A549 (cell line): ENCODE measurements around the gene ARFGEF3. TPM values are rescaled to one million over a fixed set of nuclear protein-coding genes. Genes with fewer than 3 reads are reported as not detected.

ENCODE experiments used
- ATAC-seq, 2 experiments: fragments of 200-7000 bp in 1 of 2; fragments of >200 bp in 1 of 2; cut with Nextera tagmentation in 1 of 2; cut with Tn5 transposase in 1 of 2; 3 replicates each; pipeline versions ENCODE4 v1.8.0 to v1.9.1; 2018 to 2020; ENCODE audit warnings: mild to moderate bottlenecking in 1 of 2, moderate library complexity in 1 of 2
- CTCF ChIA-PET: fragments of 300-600 bp; sonication (Branson Sonifier 250); formaldehyde crosslinking; extraction: SDS; loops from one replicate; lab custom pipeline; 2021; ENCODE audit warnings: antibody characterized with exemption, inconsistent platforms; lab: Yijun Ruan, JAX
- POLR2A ChIA-PET: fragments of 350-600 bp; formaldehyde crosslinking; extraction: SDS; loops from one replicate; lab custom pipeline; 2021; ENCODE audit warnings: antibody characterized with exemption, inconsistent platforms; lab: Yijun Ruan, JAX
- DNase-seq, 2 experiments: peaks; one replicate each; pipeline versions ENCODE4 v3.0.0 to v3.0.0-alpha.2; 2011 to 2016; ENCODE audit warnings: low read depth in 1 of 2, low spot score in 1 of 2
- FAIRE-seq: peaks from 2 replicates; lab custom pipeline; 2011; peaks lifted over from hg19 to GRCh38; lab: Jason Lieb, UNC
- H3K27ac ChIP-seq, 2 experiments: fragments of >200 bp; sonication (Bioruptor Twin); formaldehyde crosslinking; 3 replicates each; pipeline ENCODE4 v1.5.1; 2016 to 2017
- H3K4me1 ChIP-seq: fragments of >200 bp; sonication (Bioruptor Twin); formaldehyde crosslinking; 3 replicates; pipeline ENCODE4 v1.6.1; 2016
- H3K4me2 ChIP-seq: fragments of >200 bp; sonication (Bioruptor Twin); formaldehyde crosslinking; 3 replicates; pipeline ENCODE4 v1.6.1; 2016
- H3K4me3 ChIP-seq: fragments of >200 bp; sonication (Bioruptor Twin); formaldehyde crosslinking; 3 replicates; pipeline ENCODE4 v1.5.1; 2016
- H3K9me3 ChIP-seq: fragments of >200 bp; sonication (Bioruptor Twin); formaldehyde crosslinking; 3 replicates; pipeline ENCODE4 v1.6.1; 2016
- ATOH8 ChIP-seq: fragments of 250-450 bp; sonication (Bioruptor Pico); IDR thresholded peaks from 2 replicates; pipeline ENCODE4 v1.5.0; 2020; ENCODE audit warnings: low read depth, mild to moderate bottlenecking, moderate library complexity
- BHLHE40 ChIP-seq: IDR thresholded peaks from 2 replicates; pipeline ENCODE4 v1.6.1; 2012; ENCODE audit warnings: low read depth, low read length, inconsistent platforms
- CBX8 ChIP-seq: fragments of 200-600 bp; sonication (generic); IDR thresholded peaks from 2 replicates; pipeline ENCODE4 v1.6.1; 2016
- CEBPB ChIP-seq, 2 experiments: fragments of >200 bp in 1 of 2; sonication (Bioruptor Twin) in 1 of 2; formaldehyde crosslinking in 1 of 2; IDR thresholded peaks; 2 replicates each; pipeline ENCODE4 v1.6.1; 2012 to 2016
- CHD2 ChIP-seq: fragments of 150-350 bp; IDR thresholded peaks from 2 replicates; pipeline ENCODE4 v1.6.1; 2014; ENCODE audit warnings: low read length; ENCODE audit not compliant: partially characterized antibody
- CTCF ChIP-seq: fragments of >200 bp; sonication (Bioruptor Twin); formaldehyde crosslinking; IDR thresholded peaks from 3 replicates; pipeline ENCODE4 v1.5.1; 2016
- E2F6 ChIP-seq: IDR thresholded peaks from 2 replicates; pipeline ENCODE4 v1.6.1; 2012; ENCODE audit warnings: low read depth, borderline replicate concordance
- EP300 ChIP-seq, 2 experiments: fragments of >200 bp; sonication (Bioruptor Twin); formaldehyde crosslinking; IDR thresholded peaks; 2 replicates in 1 of 2; 3 replicates in 1 of 2; pipeline ENCODE4 v1.6.1; 2016 to 2017
- FOSL2 ChIP-seq, 2 experiments: fragments of 450-650 bp in 1 of 2; fragments of >200 bp in 1 of 2; sonication (Bioruptor Twin) in 1 of 2; formaldehyde crosslinking; IDR thresholded peaks; 2 replicates each; pipeline versions ENCODE4 v1.5.0 to v1.6.1; 2016 to 2020; ENCODE audit warnings: mild to moderate bottlenecking in 1 of 2, moderate library complexity in 1 of 2
- FOXS1 ChIP-seq: fragments of 250-450 bp; sonication (Bioruptor Pico); IDR thresholded peaks from 2 replicates; pipeline ENCODE4 v1.5.0; 2020; ENCODE audit warnings: mild to moderate bottlenecking, moderate library complexity
- GATA3 ChIP-seq: IDR thresholded peaks from 2 replicates; pipeline ENCODE4 v1.6.1; 2012; ENCODE audit warnings: borderline replicate concordance
- HMGXB4 ChIP-seq: fragments of 250-450 bp; sonication (Bioruptor Pico); IDR thresholded peaks from 2 replicates; pipeline ENCODE4 v1.5.0; 2021; ENCODE audit warnings: mild to moderate bottlenecking, moderate library complexity, borderline replicate concordance
- HOXA7 ChIP-seq: fragments of 250-450 bp; sonication (Bioruptor Pico); IDR thresholded peaks from 2 replicates; pipeline ENCODE4 v1.5.0; 2020; ENCODE audit warnings: mild to moderate bottlenecking, moderate library complexity
- HOXB13 ChIP-seq: fragments of 250-450 bp; sonication (Bioruptor Pico); IDR thresholded peaks from 2 replicates; pipeline ENCODE4 v1.5.0; 2020; ENCODE audit warnings: low read depth, mild to moderate bottlenecking, moderate library complexity
- HOXB5 ChIP-seq: fragments of 250-450 bp; sonication (Bioruptor Pico); IDR thresholded peaks from 2 replicates; pipeline ENCODE4 v1.5.0; 2020; ENCODE audit warnings: mild to moderate bottlenecking, moderate library complexity
- JUNB ChIP-seq: fragments of >200 bp; sonication (Bioruptor Twin); formaldehyde crosslinking; IDR thresholded peaks from 2 replicates; pipeline ENCODE4 v1.6.1; 2016
- KDM1A ChIP-seq: fragments of 200-600 bp; sonication (generic); IDR thresholded peaks from 2 replicates; pipeline ENCODE4 v1.6.1; 2016; ENCODE audit warnings: low read depth, mild to moderate bottlenecking
- MAFK ChIP-seq: fragments of 450-650 bp; IDR thresholded peaks from 2 replicates; pipeline ENCODE4 v1.6.1; 2014; ENCODE audit not compliant: partially characterized antibody
- MAZ ChIP-seq: fragments of 150-350 bp; IDR thresholded peaks from 2 replicates; pipeline ENCODE4 v1.6.1; 2014; ENCODE audit warnings: antibody characterized with exemption, low read depth, low read length, borderline replicate concordance
- MYC ChIP-seq: IDR thresholded peaks from 2 replicates; pipeline ENCODE4 v1.6.1; 2012; ENCODE audit warnings: mild to moderate bottlenecking, inconsistent platforms, low read length, improper control_type of control experiment, borderline replicate concordance
- NFE2L2 ChIP-seq: fragments of 150-350 bp; conservative IDR thresholded peaks from 2 replicates; pipeline ENCODE4 v1.6.1; 2014; ENCODE audit warnings: low read length
- NR3C1 ChIP-seq: fragments of >200 bp; sonication (Bioruptor Twin); formaldehyde crosslinking; IDR thresholded peaks from 3 replicates; pipeline ENCODE4 v1.6.1; 2017
- PBX3 ChIP-seq: IDR thresholded peaks from 2 replicates; pipeline ENCODE4 v1.6.1; 2012
- RAD21 ChIP-seq, 2 experiments: fragments of >200 bp in 1 of 2; sonication (Bioruptor Twin) in 1 of 2; formaldehyde crosslinking in 1 of 2; IDR thresholded peaks in 1 of 2; conservative IDR thresholded peaks in 1 of 2; 2 replicates in 1 of 2; 3 replicates in 1 of 2; pipeline ENCODE4 v1.6.1; 2012 to 2018; ENCODE audit warnings: inconsistent platforms in 1 of 2
- SMC3 ChIP-seq: fragments of >200 bp; sonication (Bioruptor Twin); formaldehyde crosslinking; IDR thresholded peaks from 3 replicates; pipeline ENCODE4 v1.6.1; 2018; ENCODE audit warnings: inconsistent platforms
- TFCP2L1 ChIP-seq: fragments of 250-450 bp; sonication (Bioruptor Pico); IDR thresholded peaks from 2 replicates; pipeline ENCODE4 v1.5.0; 2021; ENCODE audit warnings: mild to moderate bottlenecking
- TP53 ChIP-seq: fragments of 250-450 bp; sonication (Bioruptor Pico); IDR thresholded peaks from 2 replicates; pipeline ENCODE4 v1.5.0; 2021; ENCODE audit warnings: mild to moderate bottlenecking, moderate library complexity
- ZC3H11A ChIP-seq: fragments of 450-650 bp; IDR thresholded peaks from 2 replicates; pipeline ENCODE4 v1.6.1; 2014; ENCODE audit warnings: antibody characterized with exemption, mild to moderate bottlenecking
- ZSCAN20 ChIP-seq: fragments of 250-450 bp; sonication (Bioruptor Pico); IDR thresholded peaks from 2 replicates; pipeline ENCODE4 v1.8.0; 2022; ENCODE audit warnings: mild to moderate bottlenecking, moderate library complexity
- WGBS: methylation state at CpG from one replicate; pipeline ENCODE4 v1.1.6; 2017; ENCODE audit errors: missing lambda C conversion rate; 5-methylcytosine and 5-hydroxymethylcytosine counted together
- polyA plus RNA-seq, 4 experiments: library from polyadenylated mRNA; depleted of rRNA in 3 of 4; stranded (reverse); fragments of >200 nt; fragmentation: RNase III in 1 of 4; extraction: RNeasy Plus Mini Kit Qiagen cat#74134 plus additional on column Dnase treatment in 1 of 4; gene quantifications; 2 replicates in 3 of 4; 3 replicates in 1 of 4; pipeline ENCODE4 v1.2.3, GENCODE V29; 2011 to 2017

ARFGEF3 gene
- polyA plus RNA-seq, 2 of the 4 experiments (the other 2 are of a cell fraction): 0.15 to 0.83 TPM

- ATAC-seq: no peak
- peak; percentile 54 for TF ChIP-seq MAFK
- TF ChIP-seq MYC: no peak
- no peak for TF ChIP-seq KDM1A
- no peak for TF ChIP-seq CBX8
- TF ChIP-seq BHLHE40: no peak
- no peak for TF ChIP-seq NFE2L2
- TF ChIP-seq, all 56 proteins: peak for 1
- CTCF ChIA-PET: no interaction called here
Measured at GRCh38 chr6:138300469-138300868, 138.7 kb downstream of the ARFGEF3 start.

GRCh38 chr6:138302554-138302953 lies 140.8 kb downstream of the ARFGEF3 start:
- DNase-seq (no peak), FAIRE-seq (no peak), ATAC-seq (no peak)
- Histone ChIP-seq H3K27ac (no peak overlapping the region), H3K9me3 (no peaks in the 10 kb centered on the region), H3K4me3 (no peak overlapping the region), H3K4me2 (no peak overlapping the region), H3K4me1 (no peaks in the 10 kb centered on the region)
- ChIA-PET POLR2A (no interaction called here), CTCF (interaction anchor here (0.7 kb wide), 1 partner anchor 281 kb away, joined by 3 read pairs; no protein-coding TSS in a partner anchor)
- TF ChIP-seq JUNB: no peak
- TF ChIP-seq E2F6: no peak
- no peak for TF ChIP-seq ZC3H11A
- TF ChIP-seq HOXA7 (CRISPR knock-in tag): no peak
- TF ChIP-seq FOSL2 (IDR thresholded peaks at IDR 0.05): no peak
- no peak for TF ChIP-seq FOSL2 (CRISPR knock-in tag; IDR thresholded peaks at IDR 0.05)
- no peak for TF ChIP-seq MYC
- no peak for TF ChIP-seq CEBPB (IDR thresholded peaks at IDR 0.05)
- no peak for TF ChIP-seq TFCP2L1 (CRISPR knock-in tag)
- TF ChIP-seq ZSCAN20: no peak
- no peak for TF ChIP-seq TP53
- no peak for TF ChIP-seq FOXS1 (CRISPR knock-in tag)
- TF ChIP-seq HOXB13 (CRISPR knock-in tag): no peak
- TF ChIP-seq MAZ: no peak
- TF ChIP-seq RAD21 (conservative IDR thresholded peaks at IDR 0.05 in 1 of 2, IDR thresholded peaks at IDR 0.05 in 1 of 2): no peak
- no peak for TF ChIP-seq PBX3
- no peak for TF ChIP-seq NR3C1
- WGBS: 49% methylated on average over 2 of the region's 2 CpGs

More at GRCh38 chr6:138300469-138300868, 138.7 kb downstream of the ARFGEF3 start:
- Histone ChIP-seq H3K9me3 (no peaks in the 10 kb centered on the region), H3K27ac (no peak overlapping the region), H3K4me1 (no peaks in the 10 kb centered on the region), H3K4me3 (no peak overlapping the region), H3K4me2 (no peak overlapping the region)
- WGBS: 81% methylated on average over 4 of the region's 4 CpGs
- POLR2A ChIA-PET: no interaction called here
- FAIRE-seq: no peak
- no peak for DNase-seq

- Histone ChIP-seq H3K27ac (no peak overlapping the region), H3K4me1 (no peaks in the 10 kb centered on the region), H3K4me2 (no peak overlapping the region), H3K4me3 (no peak overlapping the region), H3K9me3 (no peaks in the 10 kb centered on the region)
- ATAC-seq (no peak), FAIRE-seq (no peak), DNase-seq (no peak)
- CTCF ChIA-PET: no interaction called here
- WGBS: 38% methylated on average over 1 of the region's 1 CpG
- POLR2A ChIA-PET: no interaction called here
- TF ChIP-seq HMGXB4 (CRISPR knock-in tag): no peak
- TF ChIP-seq CHD2: no peak
- TF ChIP-seq ATOH8 (CRISPR knock-in tag): no peak
- no peak for TF ChIP-seq EP300 (IDR thresholded peaks at IDR 0.05)
- TF ChIP-seq CEBPB (IDR thresholded peaks at IDR 0.05): no peak
- TF ChIP-seq HOXB13 (CRISPR knock-in tag): no peak
- no peak for TF ChIP-seq NR3C1
- no peak for TF ChIP-seq GATA3
- no peak for TF ChIP-seq PBX3
- TF ChIP-seq HOXB5 (CRISPR knock-in tag): no peak
- TF ChIP-seq SMC3: no peak
- no peak for TF ChIP-seq CTCF
- no peak for TF ChIP-seq MAZ
- TF ChIP-seq FOSL2 (IDR thresholded peaks at IDR 0.05): no peak
- TF ChIP-seq FOSL2 (CRISPR knock-in tag; IDR thresholded peaks at IDR 0.05): no peak
Measured at GRCh38 chr6:138307352-138307751, 145.6 kb downstream of the ARFGEF3 start.
